ENCODE measurements around the gene SLC10A7. TPM values are rescaled to one million over a fixed set of nuclear protein-coding genes. Genes with fewer than 3 reads are reported as not detected.

SLC10A7 gene
- total and polyA plus RNA-seq, 2 of the 4 experiments (the other 2 are of a cell fraction), result 5.2 to 8.4 TPM

DNA sequence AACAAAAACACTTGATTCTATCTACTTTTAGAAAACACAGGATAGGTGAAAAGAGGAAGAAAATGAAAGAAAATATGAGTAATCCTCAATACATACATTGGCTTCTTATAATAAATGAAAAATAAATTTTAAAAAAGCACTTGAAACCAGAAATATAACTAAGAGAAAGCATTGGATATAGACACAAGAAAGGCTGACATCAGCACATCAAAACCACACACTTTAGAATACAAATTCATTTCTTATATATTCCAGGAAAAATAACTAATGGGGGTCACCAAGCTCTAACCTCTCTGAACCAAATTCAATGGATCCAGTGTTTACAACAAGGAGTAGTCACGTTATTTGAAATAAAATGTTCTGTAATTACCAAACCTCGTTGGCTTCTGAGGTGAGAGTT is 173.9 kb downstream of the SLC10A7 start:
- no TSS peak for BruUV-seq (replicated peaks)
- Histone ChIP-seq H3K4me3 (ENCODE audit: insufficient read depth, low read depth, low read length) (no peak overlapping the region), H2BK15ac (ENCODE audit: low read depth, low read length) (no peak overlapping the region), H2BK20ac (ENCODE audit: low read depth, low read length) (no peak overlapping the region), H3K4ac (ENCODE audit: low read depth, low read length) (no peak overlapping the region), H3K27ac (ENCODE audit: insufficient read depth, low read length) (no peak overlapping the region), H4K5ac (ENCODE audit: low read depth, low read length) (no peak overlapping the region), H3K9me3 (ENCODE audit: control insufficient read depth, insufficient read depth, low read length) (no peaks in the 10 kb centered on the region), H3K27me3 (ENCODE audit: control insufficient read depth, insufficient read depth, low read length) (no peaks in the 10 kb centered on the region), H3K79me1 (ENCODE audit: low read depth in 1 of 2, low read length in 2 of 2) (0 out of 4 replicates have a peak, but pooled peaks cover 0 to 2% of the 10 kb centered on the region in 2 experiments), H2BK120ac (ENCODE audit: low read depth, low read length) (no peak overlapping the region), H4K8ac (ENCODE audit: low read depth in 2 of 2, low read length in 2 of 2) (no peak overlapping the region), H2AK5ac (ENCODE audit: low read depth, low read length) (no peak overlapping the region), H3K14ac (replicated peaks; ENCODE audit: low read depth, low read length) (no peak overlapping the region), H2BK5ac (ENCODE audit: low read depth, low read length, poor library complexity, severe bottlenecking) (no peak overlapping the region), H2AFZ (replicated peaks; ENCODE audit: low read length, poor library complexity) (no peak overlapping the region), H3K18ac (ENCODE audit: low read depth, low read length) (no peak overlapping the region), H3K23ac (ENCODE audit: low read depth, low read length) (no peak overlapping the region), H3K4me2 (ENCODE audit: low read depth, low read length) (no peak overlapping the region), H3K56ac (ENCODE audit: extremely low read depth, insufficient read depth, low read length) (no peak overlapping the region), H3K9ac (ENCODE audit: low read depth, low read length) (no peak overlapping the region), H3K4me1 (ENCODE audit: control insufficient read depth, insufficient read depth, low read length) (no peaks in the 10 kb centered on the region), H4K91ac (ENCODE audit: insufficient read depth, low read depth, low read length) (no peak overlapping the region), H4K20me1 (ENCODE audit: insufficient read depth, low read length) (no peaks in the 10 kb centered on the region), H3K9me1 (ENCODE audit: insufficient read depth, low read length) (0 out of 2 replicates have a peak, but pooled peaks cover 3% of the 10 kb centered on the region), H3K36me3 (ENCODE audit: control insufficient read depth, insufficient read depth, low read length) (no peaks in the 10 kb centered on the region), H2AK9ac (replicated peaks; ENCODE audit: low read depth, low read length, poor library complexity) (no peak overlapping the region)
- DNase-seq, result no peak
- no CpG with 5 or more reads among the region's 2 CpGs for WGBS, 2 experiments (ENCODE audit: extremely low coverage in 2 of 2, insufficient read length in 1 of 2)
- ChIA-PET POLR2A (ENCODE audit: unreplicated experiment) (no interaction called here), CTCF (no interaction called here)
- in situ Hi-C loops (cut with MboI; ENCODE audit: low sequenced_read_pairs) (loop anchor here (25.0 kb wide), 1 partner anchor 1239 kb away; no protein-coding TSS in a partner anchor), intact Hi-C loops (cut with micrococcal nuclease) (no loop called here), dilution Hi-C loops (cut with HindIII; ENCODE audit: low sequenced_read_pairs, unreplicated experiment) (no loop called here)
- no peak for ATAC-seq (ENCODE audit: low read depth)
- no peak for TF ChIP-seq CTCF (conservative IDR thresholded peaks at IDR 0.05; ENCODE audit: low read depth, low read length)
- TF ChIP-seq MAFK (IDR thresholded peaks at IDR 0.05; ENCODE audit: low read depth, low read length), result peak; percentile 58
- no peak for TF ChIP-seq NFE2L2 (IDR thresholded peaks at IDR 0.05; ENCODE audit: low read depth, low read length)
- no peak for TF ChIP-seq MAZ (IDR thresholded peaks at IDR 0.05; ENCODE audit: borderline replicate concordance, low read depth, low read length)
